Vagina (tissue), 2 donors: ENCODE results near the gene UFD1. TPM values are rescaled to one million over a fixed set of nuclear protein-coding genes. Genes with fewer than 3 reads are reported as not detected.

ENCODE experiments used
- DNase-seq, 2 donors: peaks; one replicate each; pipeline ENCODE4 v3.0.0-alpha.2; 2017; ENCODE audit errors: extremely low spot score in 2 of 2
- H3K27ac ChIP-seq: fragments of 200-600 bp; sonication (generic); one replicate; pipeline ENCODE4 v1.5.1; 2019
- H3K27me3 ChIP-seq: fragments of 200-600 bp; sonication (generic); one replicate; pipeline ENCODE4 v1.5.1; 2019
- H3K36me3 ChIP-seq, 2 donors: fragments of 200-600 bp; sonication (generic); one replicate each; pipeline ENCODE4 v1.5.1; 2017 to 2019
- H3K4me1 ChIP-seq: fragments of 200-600 bp; sonication (generic); one replicate; pipeline ENCODE4 v1.5.1; 2019
- H3K4me3 ChIP-seq, 2 donors: fragments of 200-600 bp; sonication (generic); 1 replicate in 1 of 2; 2 replicates in 1 of 2; pipeline ENCODE4 v1.5.1; 2016 to 2019
- H3K9me3 ChIP-seq: fragments of 200-600 bp; sonication (generic); one replicate; pipeline ENCODE4 v1.5.1; 2019
- CTCF ChIP-seq, 3 experiments: fragments of 450-650 bp in 2 of 3; fragments of 200-600 bp in 1 of 3; sonication (generic) in 1 of 3; IDR thresholded peaks; one replicate each; pipeline ENCODE4 v1.5.1; 2017 to 2019; ENCODE audit warnings: antibody characterized with exemption in 3 of 3, mild to moderate bottlenecking in 2 of 3, moderate library complexity in 2 of 3
- POLR2A ChIP-seq, 2 donors: fragments of 450-650 bp; IDR thresholded peaks; one replicate each; pipeline ENCODE4 v1.6.1; 2017; ENCODE audit warnings: antibody characterized with exemption in 2 of 2, mild to moderate bottlenecking in 2 of 2, moderate library complexity in 2 of 2
- POLR2AphosphoS5 ChIP-seq, 2 donors: sonication (generic); formaldehyde crosslinking; IDR thresholded peaks; one replicate each; pipeline ENCODE4 v1.9.0; 2017; ENCODE audit warnings: antibody characterized with exemption in 2 of 2, mild to moderate bottlenecking in 2 of 2, low read depth in 1 of 2; ENCODE audit not compliant: insufficient read depth in 1 of 2
- intact Hi-C: fragments of 100-400 bp; cut with DNase I; formaldehyde crosslinking; loops from one replicate; pipeline ENCODE4 v1.15.1; 2023
- total RNA-seq: library from RNA; depleted of rRNA; stranded (reverse); fragments of >200 nt; gene quantifications from one replicate; pipeline ENCODE4 v1.2.3, GENCODE V29; 2016

Gene UFD1
- total RNA-seq, 1 donor from 2014 or later: 66.8 TPM

- TF ChIP-seq POLR2AphosphoS5 (IDR thresholded peaks at IDR 0.05; ENCODE audit: insufficient read depth in 1 of 2, low read depth in 1 of 2) (no peak), POLR2A (IDR thresholded peaks at IDR 0.05) (no peak), CTCF (IDR thresholded peaks at IDR 0.05) (no peak)
- Histone ChIP-seq H3K9me3 (no peaks in the 10 kb centered on the region), H3K27ac (no peak overlapping the region), H3K27me3 (no peaks in the 10 kb centered on the region), H3K4me3 (no peak overlapping the region), H3K36me3 (no peaks in the 10 kb centered on the region), H3K4me1 (peaks cover 5% of the 10 kb centered on the region)
- no peak for DNase-seq
- intact Hi-C loops: loop anchor here (10.0 kb wide), 1 partner anchor 55 kb away; the partner anchor contains the start of genes CDC45 and UFD1
Observed at GRCh38 chr22:19419464-19420178, 59.4 kb downstream of the UFD1 start.

GRCh38 chr22:19419086-19419463, 59.9 kb downstream of the UFD1 start:
- no peaks in the 10 kb centered on the region for H3K9me3 ChIP-seq
- TF ChIP-seq POLR2A (IDR thresholded peaks at IDR 0.05) (no peak), POLR2AphosphoS5 (IDR thresholded peaks at IDR 0.05; ENCODE audit: insufficient read depth in 1 of 2, low read depth in 1 of 2) (no peak), CTCF (IDR thresholded peaks at IDR 0.05) (no peak)
- H3K27ac ChIP-seq: no peak overlapping the region
- H3K36me3 ChIP-seq: no peaks in the 10 kb centered on the region
- DNase-seq: no peak
- intact Hi-C loops: loop anchor here (10.0 kb wide), 1 partner anchor 56 kb away; the partner anchor contains the start of genes CDC45 and UFD1
- no peak overlapping the region for H3K4me3 ChIP-seq
- peaks cover 5% of the 10 kb centered on the region for H3K4me1 ChIP-seq
- H3K27me3 ChIP-seq: no peaks in the 10 kb centered on the region

GRCh38 chr22:19412923-19413322, 66.1 kb downstream of the UFD1 start:
- Histone ChIP-seq H3K4me1 (peaks cover 13% of the 10 kb centered on the region), H3K9me3 (no peaks in the 10 kb centered on the region), H3K27ac (no peak overlapping the region), H3K4me3 (no peak overlapping the region), H3K27me3 (no peaks in the 10 kb centered on the region), H3K36me3 (peaks cover 0 to 19% of the 10 kb centered on the region in 2 donors)
- no peak for TF ChIP-seq POLR2AphosphoS5 (IDR thresholded peaks at IDR 0.05; ENCODE audit: insufficient read depth in 1 of 2, low read depth in 1 of 2)
- TF ChIP-seq CTCF (IDR thresholded peaks at IDR 0.05): no peak
- no peak for TF ChIP-seq POLR2A (IDR thresholded peaks at IDR 0.05)
- intact Hi-C loops: loop anchor here (10.0 kb wide), 1 partner anchor 62 kb away; the partner anchor contains the start of genes CDC45 and UFD1
- no peak for DNase-seq

- H3K9me3 ChIP-seq: no peaks in the 10 kb centered on the region
- H3K4me1 ChIP-seq: peaks cover 13% of the 10 kb centered on the region
- intact Hi-C loops: loop anchor here (10.0 kb wide), 1 partner anchor 62 kb away; the partner anchor contains the start of genes CDC45 and UFD1
- TF ChIP-seq POLR2AphosphoS5 (IDR thresholded peaks at IDR 0.05; ENCODE audit: insufficient read depth in 1 of 2, low read depth in 1 of 2) (no peak), POLR2A (IDR thresholded peaks at IDR 0.05) (no peak), CTCF (IDR thresholded peaks at IDR 0.05) (no peak)
- no peak for DNase-seq
- H3K36me3 ChIP-seq: peaks cover 0 to 23% of the 10 kb centered on the region in 2 donors
- H3K27ac ChIP-seq: no peak overlapping the region
- no peaks in the 10 kb centered on the region for H3K27me3 ChIP-seq
- H3K4me3 ChIP-seq: no peak overlapping the region
Observed at GRCh38 chr22:19412478-19412877, 66.5 kb downstream of the UFD1 start.

GRCh38 chr22:19411690-19412045, 67.3 kb downstream of the UFD1 start:
- no peak for DNase-seq
- intact Hi-C loops: loop anchor here (10.0 kb wide), 1 partner anchor 63 kb away; the partner anchor contains the start of genes CDC45 and UFD1
- H3K36me3 ChIP-seq: peaks cover 0 to 29% of the 10 kb centered on the region in 2 donors
- H3K27me3 ChIP-seq: no peaks in the 10 kb centered on the region
- no peak for TF ChIP-seq CTCF (IDR thresholded peaks at IDR 0.05)
- TF ChIP-seq POLR2AphosphoS5 (IDR thresholded peaks at IDR 0.05; ENCODE audit: insufficient read depth in 1 of 2, low read depth in 1 of 2): no peak
- no peak for TF ChIP-seq POLR2A (IDR thresholded peaks at IDR 0.05)
- H3K9me3 ChIP-seq: no peaks in the 10 kb centered on the region
- peaks cover 13% of the 10 kb centered on the region for H3K4me1 ChIP-seq
- H3K27ac ChIP-seq: no peak overlapping the region
- H3K4me3 ChIP-seq: no peak overlapping the region
